Measurements from ENCODE around the gene SLC25A39. TPM values are rescaled to one million over a fixed set of nuclear protein-coding genes. Genes with fewer than 3 reads are reported as not detected.

SLC25A39 gene
- total and polyA plus RNA-seq, 9 of the 15 experiments (the other 6 are each of a cell fraction or from before 2014, with no cell fraction given) = 4.8 to 267 (median 140) TPM

DNA sequence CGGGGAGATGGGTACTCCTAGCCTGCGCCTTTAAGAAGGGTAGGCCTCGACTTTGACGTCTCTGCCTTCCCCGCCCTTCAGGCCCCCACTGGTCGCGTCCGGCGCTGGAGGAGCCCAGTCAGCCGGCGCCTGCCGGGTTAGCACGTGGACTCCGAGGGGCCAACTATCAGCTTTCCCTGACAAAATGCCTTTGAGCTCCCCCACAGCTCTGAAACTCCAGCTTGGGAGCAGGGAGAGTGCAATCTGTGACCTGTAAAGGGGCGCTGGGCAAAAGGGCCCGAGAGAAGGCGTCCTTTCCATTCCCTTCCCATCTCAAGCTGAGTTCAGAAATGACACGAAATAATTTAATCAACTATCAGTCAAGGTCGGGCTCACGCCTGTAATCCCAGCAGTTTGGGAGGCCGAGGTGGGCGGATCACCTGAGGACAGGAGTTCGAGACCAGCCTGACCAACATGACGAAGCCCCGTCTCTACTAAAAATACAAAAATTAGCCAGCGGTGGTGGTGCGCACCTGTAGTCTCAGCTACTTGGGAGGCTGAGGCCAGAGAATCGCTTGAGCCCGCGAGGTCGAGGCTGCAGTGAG, 2.3 kb upstream of the SLC25A39 start (continued):
- TF ChIP-seq RREB1 (CRISPR knock-in tag; IDR thresholded peaks at IDR 0.05) = no peak
- TF ChIP-seq MAFF (IDR thresholded peaks at IDR 0.05; ENCODE audit: low read length) = no peak
- no peak for TF ChIP-seq PTRF (tag; IDR thresholded peaks at IDR 0.05)
- TF ChIP-seq, protein P1, sequence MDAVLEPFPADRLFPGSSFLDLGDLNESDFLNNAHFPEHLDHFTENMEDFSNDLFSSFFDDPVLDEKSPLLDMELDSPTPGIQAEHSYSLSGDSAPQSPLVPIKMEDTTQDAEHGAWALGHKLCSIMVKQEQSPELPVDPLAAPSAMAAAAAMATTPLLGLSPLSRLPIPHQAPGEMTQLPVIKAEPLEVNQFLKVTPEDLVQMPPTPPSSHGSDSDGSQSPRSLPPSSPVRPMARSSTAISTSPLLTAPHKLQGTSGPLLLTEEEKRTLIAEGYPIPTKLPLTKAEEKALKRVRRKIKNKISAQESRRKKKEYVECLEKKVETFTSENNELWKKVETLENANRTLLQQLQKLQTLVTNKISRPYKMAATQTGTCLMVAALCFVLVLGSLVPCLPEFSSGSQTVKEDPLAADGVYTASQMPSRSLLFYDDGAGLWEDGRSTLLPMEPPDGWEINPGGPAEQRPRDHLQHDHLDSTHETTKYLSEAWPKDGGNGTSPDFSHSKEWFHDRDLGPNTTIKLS (IDR thresholded peaks at IDR 0.05; ENCODE audit: borderline replicate concordance, low read depth) = no peak
- peak; percentile 62; the same call in 1 of the 2 replicates for TF ChIP-seq XRCC5 (IDR thresholded peaks at IDR 0.05; ENCODE audit: low read depth, low read length)
- TF ChIP-seq MCM7 (IDR thresholded peaks at IDR 0.05) = no peak
- TF ChIP-seq MEF2D (tag; conservative IDR thresholded peaks at IDR 0.05; ENCODE audit: low read depth) = no peak
- TF ChIP-seq GATAD2B (IDR thresholded peaks at IDR 0.05; ENCODE audit: borderline replicate concordance) = no peak
- TF ChIP-seq ZBTB2 (IDR thresholded peaks at IDR 0.05) = no peak
- TF ChIP-seq, protein P2, sequence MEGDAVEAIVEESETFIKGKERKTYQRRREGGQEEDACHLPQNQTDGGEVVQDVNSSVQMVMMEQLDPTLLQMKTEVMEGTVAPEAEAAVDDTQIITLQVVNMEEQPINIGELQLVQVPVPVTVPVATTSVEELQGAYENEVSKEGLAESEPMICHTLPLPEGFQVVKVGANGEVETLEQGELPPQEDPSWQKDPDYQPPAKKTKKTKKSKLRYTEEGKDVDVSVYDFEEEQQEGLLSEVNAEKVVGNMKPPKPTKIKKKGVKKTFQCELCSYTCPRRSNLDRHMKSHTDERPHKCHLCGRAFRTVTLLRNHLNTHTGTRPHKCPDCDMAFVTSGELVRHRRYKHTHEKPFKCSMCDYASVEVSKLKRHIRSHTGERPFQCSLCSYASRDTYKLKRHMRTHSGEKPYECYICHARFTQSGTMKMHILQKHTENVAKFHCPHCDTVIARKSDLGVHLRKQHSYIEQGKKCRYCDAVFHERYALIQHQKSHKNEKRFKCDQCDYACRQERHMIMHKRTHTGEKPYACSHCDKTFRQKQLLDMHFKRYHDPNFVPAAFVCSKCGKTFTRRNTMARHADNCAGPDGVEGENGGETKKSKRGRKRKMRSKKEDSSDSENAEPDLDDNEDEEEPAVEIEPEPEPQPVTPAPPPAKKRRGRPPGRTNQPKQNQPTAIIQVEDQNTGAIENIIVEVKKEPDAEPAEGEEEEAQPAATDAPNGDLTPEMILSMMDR (IDR thresholded peaks at IDR 0.05 in 2 of 3, conservative IDR thresholded peaks at IDR 0.05 in 1 of 3; ENCODE audit: insufficient read depth in 2 of 3, low read depth in 1 of 3, low read length in 3 of 3) = no peak
- TF ChIP-seq PRMT5 (CRISPR knock-in tag; IDR thresholded peaks at IDR 0.05) = no peak
- TF ChIP-seq U2AF1 (optimal IDR thresholded peaks at IDR 0.05; ENCODE audit: low read depth, low read length) = no peak
- TF ChIP-seq TAF7 (tag; IDR thresholded peaks at IDR 0.05) = no peak
- no peak for TF ChIP-seq SMARCC2 (IDR thresholded peaks at IDR 0.05; ENCODE audit: low read depth)
- TF ChIP-seq ZNF589 (CRISPR knock-in tag; IDR thresholded peaks at IDR 0.05; ENCODE audit: low read depth) = no peak
- no peak for TF ChIP-seq SMARCA4 (IDR thresholded peaks at IDR 0.05)
- TF ChIP-seq ZFX (CRISPR knock-in tag; IDR thresholded peaks at IDR 0.05) = peak; percentile 63
